CD14-positive monocyte (primary cell): ENCODE results near the gene NPEPL1. TPM values are rescaled to one million over a fixed set of nuclear protein-coding genes. Genes with fewer than 3 reads are reported as not detected.
A peak's percentile ranks its signal among the peaks of the same experiment; 100 is the strongest.

ENCODE experiments used
- DNase-seq, 3 donors: peaks; one replicate each; pipeline ENCODE4 v3.0.0-alpha.2; 2011 to 2022
- H2AFZ ChIP-seq: 2 replicates; pipeline ENCODE4 v1.6.0; 2012; ENCODE audit warnings: mild to moderate bottlenecking, low read depth, low read length, inconsistent platforms; ENCODE audit not compliant: insufficient read depth, poor library complexity, severe bottlenecking
- H3K27ac ChIP-seq, 2 donors: 1 replicate in 1 of 2; 2 replicates in 1 of 2; pipeline ENCODE4 v1.5.1; 2012 to 2013; ENCODE audit warnings: low read length in 2 of 2, control low read depth in 1 of 2, inconsistent platforms in 1 of 2, low read depth in 1 of 2, mild to moderate bottlenecking in 1 of 2
- H3K27me3 ChIP-seq, 2 donors: one replicate each; pipeline versions ENCODE4 v1.6.0 to v1.6.1; 2011 to 2013; ENCODE audit warnings: low read length in 2 of 2; ENCODE audit not compliant: control insufficient read depth in 2 of 2, insufficient read depth in 2 of 2
- H3K36me3 ChIP-seq, 2 donors: replicated peaks in 1 of 2; 1 replicate in 1 of 2; 2 replicates in 1 of 2; pipeline versions ENCODE4 v1.5.1 to v1.6.1; 2012 to 2013; ENCODE audit warnings: low read length in 2 of 2, control low read depth in 1 of 2, inconsistent platforms in 1 of 2, mild to moderate bottlenecking in 1 of 2; ENCODE audit not compliant: insufficient read depth in 2 of 2, control insufficient read depth in 1 of 2
- H3K4me1 ChIP-seq, 2 donors: 1 replicate in 1 of 2; 2 replicates in 1 of 2; pipeline versions ENCODE4 v1.5.1 to v1.6.1; 2012 to 2013; ENCODE audit warnings: low read length in 2 of 2, control low read depth in 1 of 2, inconsistent platforms in 1 of 2, mild to moderate bottlenecking in 1 of 2, moderate library complexity in 1 of 2; ENCODE audit not compliant: insufficient read depth in 2 of 2, control insufficient read depth in 1 of 2
- H3K4me2 ChIP-seq: replicated peaks from 2 replicates; pipeline ENCODE3; 2012; ENCODE audit warnings: low read length, moderate library complexity, mild to moderate bottlenecking; ENCODE audit not compliant: poor library complexity, severe bottlenecking; ENCODE audit errors: extremely low read depth
- H3K4me3 ChIP-seq, 3 experiments: fragments of 200-600 bp in 1 of 3; sonication (generic) in 1 of 3; replicated peaks in 1 of 3; 1 replicate in 2 of 3; 2 replicates in 1 of 3; pipeline ENCODE4 v1.5.1; 2011 to 2013; ENCODE audit warnings: low read length in 3 of 3, mild to moderate bottlenecking in 3 of 3, control low read depth in 2 of 3, low read depth in 2 of 3, inconsistent platforms in 1 of 3, moderate library complexity in 1 of 3
- H3K79me2 ChIP-seq: 2 replicates; pipeline ENCODE4 v1.6.0; 2012; ENCODE audit warnings: mild to moderate bottlenecking, control low read depth, inconsistent platforms, low read length, moderate library complexity; ENCODE audit not compliant: insufficient read depth
- H3K9ac ChIP-seq: 2 replicates; pipeline ENCODE4 v1.6.0; 2017; ENCODE audit warnings: low read length, mild to moderate bottlenecking; ENCODE audit not compliant: insufficient read depth, poor library complexity, severe bottlenecking
- H3K9me3 ChIP-seq, 2 donors: replicated peaks in 1 of 2; 1 replicate in 1 of 2; 2 replicates in 1 of 2; pipeline versions ENCODE4 v1.5.1 to v1.6.1; 2012 to 2013; ENCODE audit warnings: low read length in 2 of 2, control low read depth in 1 of 2; ENCODE audit not compliant: control insufficient read depth in 1 of 2, insufficient read depth in 1 of 2
- H4K20me1 ChIP-seq: 2 replicates; pipeline ENCODE4 v1.6.0; 2012; ENCODE audit warnings: mild to moderate bottlenecking, low read length, control low read depth, moderate library complexity; ENCODE audit not compliant: insufficient read depth
- H3K27ac Mint-ChIP-seq, 7 donors: one replicate each; pipeline ENCODE4 v1.8.0; 2020; ENCODE audit warnings: mild to moderate bottlenecking in 7 of 7, mixed read lengths in 7 of 7, moderate library complexity in 6 of 7, inconsistent platforms in 2 of 7
- H3K27me3 Mint-ChIP-seq, 3 donors: one replicate each; pipeline ENCODE4 v1.8.0; 2021 to 2022; ENCODE audit warnings: low read depth in 3 of 3, mild to moderate bottlenecking in 3 of 3, mixed read lengths in 3 of 3, moderate library complexity in 3 of 3, inconsistent platforms in 1 of 3
- H3K36me3 Mint-ChIP-seq, 2 donors: one replicate each; pipeline ENCODE4 v1.8.0; 2020; ENCODE audit warnings: mixed read lengths in 2 of 2, inconsistent platforms in 1 of 2, mild to moderate bottlenecking in 1 of 2
- H3K4me1 Mint-ChIP-seq: one replicate; pipeline ENCODE4 v1.8.0; 2020; ENCODE audit warnings: mild to moderate bottlenecking, mixed read lengths
- H3K4me3 Mint-ChIP-seq, 2 donors: one replicate each; pipeline ENCODE4 v1.8.0; 2020; ENCODE audit warnings: mild to moderate bottlenecking in 2 of 2, mixed read lengths in 2 of 2, moderate library complexity in 1 of 2
- H3K9me3 Mint-ChIP-seq, 7 donors: one replicate each; pipeline ENCODE4 v1.8.0; 2020 to 2022; ENCODE audit warnings: mixed read lengths in 7 of 7, mild to moderate bottlenecking in 6 of 7, moderate library complexity in 6 of 7, inconsistent platforms in 2 of 7
- WGBS: methylation state at CpG from one replicate; pipeline ENCODE4 v1.1.5; 2013; ENCODE audit warnings: missing lambda C conversion rate; ENCODE audit not compliant: insufficient coverage; 5-methylcytosine and 5-hydroxymethylcytosine counted together
- intact Hi-C, 2 donors: fragments of 100-400 bp; cut with micrococcal nuclease; formaldehyde crosslinking; loops; one replicate each; pipeline versions ENCODE4 v1.15.0 to v1.15.1; 2023
- polyA plus RNA-seq, 3 donors: library from polyadenylated mRNA; depleted of rRNA in 1 of 3; unstranded in 2 of 3; stranded (reverse) in 1 of 3; fragments of 300-500 nt in 2 of 3; fragments of >200 nt in 1 of 3; fragmentation: Illumina TruSeq in 2 of 3; gene quantifications; 1 replicate in 2 of 3; 2 replicates in 1 of 3; pipeline ENCODE4 v1.2.3, GENCODE V29; 2012 to 2021
- TF ChIP-seq, protein P1 (sequence below): fragments of 200-600 bp; IDR thresholded peaks from one replicate; pipeline ENCODE4 v1.8.0; 2022; ENCODE audit warnings: antibody characterized with exemption, mild to moderate bottlenecking

Gene NPEPL1
- polyA plus RNA-seq, 3 donors, result 37.6 to 109 (median 39.6) TPM

DNA sequence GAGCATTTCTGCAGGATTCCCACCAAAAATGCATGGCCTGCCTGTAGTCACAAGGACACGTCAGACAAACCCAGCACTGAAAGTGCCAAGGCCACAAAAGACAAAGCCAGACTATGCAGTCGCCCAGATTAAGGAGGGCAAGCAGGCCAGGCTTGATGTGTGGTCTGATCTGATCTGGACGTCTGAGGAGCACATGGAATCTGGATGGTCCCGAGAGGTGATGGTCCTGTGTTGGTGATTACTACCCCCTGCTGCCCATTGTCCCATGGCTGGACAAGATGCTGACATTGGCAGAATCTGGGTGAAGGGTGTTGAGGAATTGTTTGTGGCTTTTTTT, 17.1 kb downstream of the NPEPL1 start:
- H3K36me3 ChIP-seq, result peaks cover 35 to 64% of the 10 kb centered on the region in 2 donors
- H3K27me3 Mint-ChIP-seq, result peaks cover 0 to 2% (median 0%) of the 10 kb centered on the region in 3 donors
- H3K79me2 ChIP-seq, result no peaks in the 10 kb centered on the region
- H3K9me3 Mint-ChIP-seq, result no peaks in the 10 kb centered on the region
- H3K4me1 Mint-ChIP-seq, result no peaks in the 10 kb centered on the region
- no peak overlapping the region for H3K4me3 ChIP-seq
- H3K4me3 Mint-ChIP-seq, result no peak overlapping the region
- no peak overlapping the region for H3K9ac ChIP-seq
- no peak overlapping the region for H3K27ac ChIP-seq
- H3K9me3 ChIP-seq, result no peaks in the 10 kb centered on the region
- TF ChIP-seq, protein P1, sequence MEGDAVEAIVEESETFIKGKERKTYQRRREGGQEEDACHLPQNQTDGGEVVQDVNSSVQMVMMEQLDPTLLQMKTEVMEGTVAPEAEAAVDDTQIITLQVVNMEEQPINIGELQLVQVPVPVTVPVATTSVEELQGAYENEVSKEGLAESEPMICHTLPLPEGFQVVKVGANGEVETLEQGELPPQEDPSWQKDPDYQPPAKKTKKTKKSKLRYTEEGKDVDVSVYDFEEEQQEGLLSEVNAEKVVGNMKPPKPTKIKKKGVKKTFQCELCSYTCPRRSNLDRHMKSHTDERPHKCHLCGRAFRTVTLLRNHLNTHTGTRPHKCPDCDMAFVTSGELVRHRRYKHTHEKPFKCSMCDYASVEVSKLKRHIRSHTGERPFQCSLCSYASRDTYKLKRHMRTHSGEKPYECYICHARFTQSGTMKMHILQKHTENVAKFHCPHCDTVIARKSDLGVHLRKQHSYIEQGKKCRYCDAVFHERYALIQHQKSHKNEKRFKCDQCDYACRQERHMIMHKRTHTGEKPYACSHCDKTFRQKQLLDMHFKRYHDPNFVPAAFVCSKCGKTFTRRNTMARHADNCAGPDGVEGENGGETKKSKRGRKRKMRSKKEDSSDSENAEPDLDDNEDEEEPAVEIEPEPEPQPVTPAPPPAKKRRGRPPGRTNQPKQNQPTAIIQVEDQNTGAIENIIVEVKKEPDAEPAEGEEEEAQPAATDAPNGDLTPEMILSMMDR, result no peak
- peaks cover 33 to 59% of the 10 kb centered on the region in 2 donors for H3K36me3 Mint-ChIP-seq
- no peaks in the 10 kb centered on the region for H3K4me1 ChIP-seq
- H3K27ac Mint-ChIP-seq, result peak overlapping the region in 2 of 7 donors; percentile 24 to 38
- no peak overlapping the region for H3K4me2 ChIP-seq
- intact Hi-C loops, result no loop called here
- WGBS, result 95% methylated on average over 4 of the region's 4 CpGs
- no peaks in the 10 kb centered on the region for H3K27me3 ChIP-seq
- H4K20me1 ChIP-seq, result no peaks in the 10 kb centered on the region
- H2AFZ ChIP-seq, result no peak overlapping the region
- no peak for DNase-seq

DNA sequence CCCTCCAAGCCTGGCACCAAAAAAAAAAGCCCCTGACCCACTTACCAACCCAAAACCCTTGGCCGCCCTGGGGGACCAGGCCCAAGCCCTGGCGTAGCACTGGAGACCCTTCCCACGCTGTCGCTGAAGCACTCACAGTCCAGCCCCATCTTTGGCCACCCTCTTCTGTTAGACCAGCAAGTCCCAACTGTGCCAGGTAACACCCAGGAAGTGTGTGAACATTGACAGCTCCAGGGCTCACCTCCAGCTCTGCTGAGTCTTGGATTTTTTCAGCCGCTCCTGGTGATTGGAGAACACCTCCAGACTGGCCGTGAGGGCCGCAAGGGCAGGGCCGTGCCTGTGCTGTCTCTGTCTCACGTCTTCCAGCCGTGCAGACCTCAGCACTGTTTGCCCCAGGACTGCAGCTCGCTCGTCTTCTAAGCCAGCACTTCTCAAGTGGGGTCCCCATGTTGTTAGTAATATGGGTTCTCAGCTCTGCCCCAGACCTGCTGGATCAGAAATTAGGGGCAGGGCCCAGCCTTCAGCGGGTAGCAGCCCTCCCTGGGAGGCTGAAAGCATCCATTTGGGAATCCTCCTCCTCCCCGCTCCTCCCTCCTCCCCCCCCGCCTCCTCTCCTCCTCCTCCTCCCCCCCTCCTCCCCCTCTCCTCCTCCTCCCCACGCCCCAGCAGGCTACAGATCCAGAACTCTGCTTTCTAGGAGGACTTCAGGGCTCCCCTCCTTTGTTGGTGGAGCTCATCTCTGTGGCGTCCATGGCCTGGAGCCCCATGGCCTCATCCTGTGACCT, 18.1 kb downstream of the NPEPL1 start:
- 94% methylated on average over 13 of the region's 17 CpGs for WGBS
- Histone ChIP-seq H3K79me2 (no peaks in the 10 kb centered on the region), H2AFZ (no peak overlapping the region), H3K36me3 (peaks cover 31 to 64% of the 10 kb centered on the region in 2 donors), H3K9ac (no peak overlapping the region), H4K20me1 (no peaks in the 10 kb centered on the region), H3K27me3 (no peaks in the 10 kb centered on the region), H3K27ac (no peak overlapping the region), H3K4me1 (no peaks in the 10 kb centered on the region), H3K9me3 (no peaks in the 10 kb centered on the region), H3K4me3 (no peak overlapping the region), H3K4me2 (no peak overlapping the region)
- H3K27ac Mint-ChIP-seq, result peak overlapping the region in 1 of 7 donors; percentile 15
- intact Hi-C loops, result no loop called here
- no peaks in the 10 kb centered on the region for H3K9me3 Mint-ChIP-seq
- TF ChIP-seq, protein P1, result no peak
- H3K4me3 Mint-ChIP-seq, result no peak overlapping the region
- H3K36me3 Mint-ChIP-seq, result peaks cover 28 to 58% of the 10 kb centered on the region in 2 donors
- H3K27me3 Mint-ChIP-seq, result peaks cover 0 to 2% (median 0%) of the 10 kb centered on the region in 3 donors
- H3K4me1 Mint-ChIP-seq, result no peaks in the 10 kb centered on the region
- peak in 1 of 3 donors; percentile 1 for DNase-seq
